Common myeloid progenitor, CD34-positive (primary cell): Measurements from ENCODE around the gene TMEM30A.

Experiments used
- CTCF ChIA-PET: fragments of 350-600 bp; sonication (Branson Sonifier 250); formaldehyde crosslinking; loops from one replicate; lab custom pipeline; 2021; ENCODE audit warnings: antibody characterized with exemption; lab: Charles Lee
- POLR2A ChIA-PET: fragments of 350-600 bp; sonication (Branson Sonifier 250); formaldehyde crosslinking; loops from one replicate; lab custom pipeline; 2021; ENCODE audit warnings: antibody characterized with exemption; lab: Charles Lee
- DNase-seq, 3 donors: peaks; one replicate each; pipeline versions ENCODE4 v3.0.0 to v3.0.0-alpha.2; 2013
- H3K27ac ChIP-seq, 2 experiments: 1 replicate in 1 of 2; 2 replicates in 1 of 2; pipeline ENCODE4 v1.7.0; 2013; ENCODE audit warnings: inconsistent platforms in 2 of 2, low read length in 2 of 2, mild to moderate bottlenecking in 2 of 2, low read depth in 1 of 2, moderate library complexity in 1 of 2; ENCODE audit not compliant: severe bottlenecking in 2 of 2, insufficient read depth in 1 of 2, poor library complexity in 1 of 2
- H3K27me3 ChIP-seq, 5 experiments: replicated peaks in 2 of 5; 1 replicate in 3 of 5; 2 replicates in 2 of 5; pipeline versions ENCODE4 v1.6.1 to v1.7.0; 2013; ENCODE audit warnings: low read length in 4 of 5, mild to moderate bottlenecking in 2 of 5, moderate library complexity in 2 of 5, inconsistent platforms in 1 of 5; ENCODE audit not compliant: insufficient read depth in 5 of 5, control insufficient read depth in 4 of 5
- H3K36me3 ChIP-seq, 4 experiments: 1 replicate in 2 of 4; 2 replicates in 2 of 4; pipeline versions ENCODE4 v1.6.1 to v1.7.0; 2013; ENCODE audit warnings: low read length in 3 of 4, control low read depth in 1 of 4, mild to moderate bottlenecking in 1 of 4; ENCODE audit not compliant: control insufficient read depth in 4 of 4, insufficient read depth in 4 of 4
- H3K4me1 ChIP-seq, 4 experiments: 1 replicate in 3 of 4; 2 replicates in 1 of 4; pipeline versions ENCODE4 v1.6.1 to v1.7.1; 2013; ENCODE audit warnings: low read length in 3 of 4, mild to moderate bottlenecking in 3 of 4, control low read depth in 1 of 4, inconsistent platforms in 1 of 4, moderate library complexity in 1 of 4; ENCODE audit not compliant: control insufficient read depth in 4 of 4, insufficient read depth in 4 of 4; ENCODE audit errors: control extremely low read depth in 1 of 4
- H3K4me3 ChIP-seq, 7 experiments: 1 replicate in 4 of 7; 2 replicates in 3 of 7; pipeline versions ENCODE4 v1.5.1 to v1.7.0; 2013; ENCODE audit warnings: mild to moderate bottlenecking in 7 of 7, low read length in 6 of 7, moderate library complexity in 6 of 7, inconsistent platforms in 2 of 7, low read depth in 2 of 7, control low read depth in 1 of 7; ENCODE audit not compliant: insufficient read depth in 4 of 7, control insufficient read depth in 1 of 7; ENCODE audit errors: extremely low read depth in 1 of 7
- H3K9me3 ChIP-seq, 5 experiments: 1 replicate in 4 of 5; 2 replicates in 1 of 5; pipeline versions ENCODE4 v1.6.1 to v1.7.1; 2013; ENCODE audit warnings: low read length in 4 of 5, mild to moderate bottlenecking in 2 of 5, inconsistent platforms in 1 of 5, low read depth in 1 of 5, moderate library complexity in 1 of 5; ENCODE audit not compliant: control insufficient read depth in 4 of 5, insufficient read depth in 2 of 5; ENCODE audit errors: control extremely low read depth in 1 of 5
- WGBS: methylation state at CpG from one replicate; pipeline ENCODE4 v1.1.5; 2013; ENCODE audit not compliant: insufficient coverage; 5-methylcytosine and 5-hydroxymethylcytosine counted together

The TMEM30A gene

GRCh38 chr6:75305573-75305972 lies 21.0 kb upstream of the TMEM30A start:
- DNase-seq, result no peak
- peaks cover 0 to 1% (median under 1%) of the 10 kb centered on the region in 4 experiments for H3K4me1 ChIP-seq
- peaks cover 0 to 9% (median 2%) of the 10 kb centered on the region in 5 experiments for H3K27me3 ChIP-seq
- no peak overlapping the region for H3K4me3 ChIP-seq
- 92% methylated on average over 4 of the region's 5 CpGs for WGBS
- H3K36me3 ChIP-seq, result no peaks in the 10 kb centered on the region
- H3K9me3 ChIP-seq, result no peaks in the 10 kb centered on the region
- no peak overlapping the region for H3K27ac ChIP-seq
- ChIA-PET POLR2A (no interaction called here), CTCF (interaction anchor here (0.7 to 1.6 kb wide), 3 partner anchors 8 to 222 kb away, joined by 3 to 4 read pairs (median 3); no protein-coding TSS in a partner anchor)

- Histone ChIP-seq H3K27ac (no peak overlapping the region), H3K27me3 (no peaks in the 10 kb centered on the region), H3K4me3 (no peak overlapping the region), H3K4me1 (peaks cover 0 to 7% (median 4%) of the 10 kb centered on the region in 4 experiments), H3K9me3 (no peaks in the 10 kb centered on the region), H3K36me3 (no peaks in the 10 kb centered on the region)
- ChIA-PET POLR2A (no interaction called here), CTCF (interaction anchor here (1.9 kb wide), 1 partner anchor 225 kb away, joined by 4 read pairs; no protein-coding TSS in a partner anchor)
- no peak for DNase-seq
- WGBS, result 79% methylated on average over 2 of the region's 3 CpGs
These were observed 17.7 kb upstream of the TMEM30A start for GRCh38 chr6:75302280-75302679.

- no peaks in the 10 kb centered on the region for H3K9me3 ChIP-seq
- H3K4me3 ChIP-seq, result no peak overlapping the region
- H3K4me1 ChIP-seq, result peaks cover 0 to 7% (median 4%) of the 10 kb centered on the region in 4 experiments
- ChIA-PET CTCF (interaction anchor here (1.8 kb wide), 1 partner anchor 35 kb away, joined by 6 read pairs; no protein-coding TSS in a partner anchor), POLR2A (no interaction called here)
- no peaks in the 10 kb centered on the region for H3K27me3 ChIP-seq
- no peak for DNase-seq
- no peaks in the 10 kb centered on the region for H3K36me3 ChIP-seq
- no peak overlapping the region for H3K27ac ChIP-seq
These were observed 16.9 kb upstream of the TMEM30A start for GRCh38 chr6:75301537-75301936.

GRCh38 chr6:75301088-75301487 lies 16.5 kb upstream of the TMEM30A start:
- no peak for DNase-seq
- Histone ChIP-seq H3K4me3 (no peak overlapping the region), H3K9me3 (no peaks in the 10 kb centered on the region), H3K27ac (no peak overlapping the region), H3K36me3 (no peaks in the 10 kb centered on the region), H3K27me3 (no peaks in the 10 kb centered on the region), H3K4me1 (peaks cover 0 to 7% (median 4%) of the 10 kb centered on the region in 4 experiments)
- ChIA-PET CTCF (interaction anchor here (1.6 to 1.8 kb wide), 2 partner anchors 13 to 34 kb away, joined by 3 to 6 read pairs; no protein-coding TSS in a partner anchor), POLR2A (no interaction called here)
- WGBS, result no CpG with 5 or more reads among the region's 2 CpGs

DNA sequence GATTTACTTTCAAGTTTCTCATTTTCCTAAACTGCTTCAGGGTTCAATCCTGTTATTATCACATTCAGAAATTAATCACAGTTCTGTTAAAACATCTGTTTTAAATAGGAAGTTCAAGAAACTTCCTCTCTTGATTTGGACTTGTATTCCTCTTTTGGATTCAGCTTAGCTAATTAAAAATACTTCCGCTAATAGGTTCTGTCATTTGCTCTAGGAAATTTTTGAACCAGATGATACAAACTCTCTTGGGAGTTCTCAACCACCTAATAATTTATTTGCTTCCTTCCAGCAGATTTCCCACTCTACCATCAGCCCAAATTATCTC lies 15.9 kb upstream of the TMEM30A start:
- Histone ChIP-seq H3K27ac (no peak overlapping the region), H3K4me1 (peaks cover 0 to 7% (median 4%) of the 10 kb centered on the region in 4 experiments), H3K36me3 (no peaks in the 10 kb centered on the region), H3K9me3 (no peaks in the 10 kb centered on the region), H3K4me3 (no peak overlapping the region), H3K27me3 (no peaks in the 10 kb centered on the region)
- DNase-seq, result peak in 1 of 3 donors; percentile 19
- POLR2A ChIA-PET, result no interaction called here
- CTCF ChIA-PET, result interaction anchor here (1.6 to 1.8 kb wide), 2 partner anchors 13 to 34 kb away, joined by 3 to 6 read pairs; no protein-coding TSS in a partner anchor
- WGBS, result 63% methylated on average over 1 of the region's 1 CpG

DNA sequence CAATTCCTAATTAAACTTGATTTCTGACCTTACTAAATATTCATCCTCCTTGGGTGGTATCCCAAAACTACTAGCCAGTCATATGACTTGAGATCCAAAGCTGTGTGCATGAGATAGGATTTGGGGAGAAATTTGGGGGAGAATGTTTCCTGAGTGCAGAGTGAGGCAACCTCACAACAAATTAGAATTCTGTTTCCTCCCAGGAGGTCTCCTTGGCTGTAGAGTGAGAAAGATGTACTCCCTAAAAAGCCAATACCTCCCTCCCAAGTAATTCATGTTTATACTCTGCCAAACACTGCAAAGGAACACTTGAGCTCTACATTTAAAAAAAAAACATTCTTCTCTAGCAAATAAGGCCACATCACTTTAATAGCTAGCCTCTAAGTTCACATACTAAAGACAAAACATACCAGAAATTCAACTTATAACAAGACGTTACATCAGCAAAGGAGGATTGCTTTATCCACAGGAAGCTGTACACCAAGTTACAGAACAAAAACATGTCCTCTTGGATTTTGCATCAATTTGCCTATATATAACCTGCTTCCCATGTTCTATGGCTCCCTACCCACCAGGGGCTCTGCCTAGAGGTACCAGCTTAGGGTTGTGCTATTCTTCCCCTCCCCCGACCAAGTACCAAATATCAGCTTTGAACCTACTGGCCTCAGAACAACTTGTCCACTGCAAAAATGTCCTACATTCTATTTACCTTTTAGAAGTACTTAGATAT lies 15.4 kb upstream of the TMEM30A start:
- no peak overlapping the region for H3K4me3 ChIP-seq
- DNase-seq, result peak in 2 of 3 donors; percentile 9 to 21
- CTCF ChIA-PET, result interaction anchor here (1.6 to 1.8 kb wide), 3 partner anchors 14 to 33 kb away, joined by 3 to 6 read pairs (median 4); no protein-coding TSS in a partner anchor
- peaks cover 0 to 7% (median 4%) of the 10 kb centered on the region in 4 experiments for H3K4me1 ChIP-seq
- H3K27me3 ChIP-seq, result no peaks in the 10 kb centered on the region
- H3K27ac ChIP-seq, result no peak overlapping the region
- 100% methylated on average over 1 of the region's 2 CpGs for WGBS
- no peaks in the 10 kb centered on the region for H3K9me3 ChIP-seq
- POLR2A ChIA-PET, result no interaction called here
- H3K36me3 ChIP-seq, result no peaks in the 10 kb centered on the region
